Mesendoderm (in vitro differentiated cells): ENCODE measurements around the gene SMURF1.
A peak's percentile ranks its signal among the peaks of the same experiment; 100 is the strongest.

ENCODE experiments used
- DNase-seq: peaks from one replicate; pipeline ENCODE4 v3.0.0; 2013
- H2AK5ac ChIP-seq: 2 replicates; pipeline ENCODE4 v1.6.1; 2013; ENCODE audit warnings: low read length, inconsistent platforms
- H2BK120ac ChIP-seq: 2 replicates; pipeline ENCODE4 v1.6.1; 2013; ENCODE audit warnings: low read depth, mild to moderate bottlenecking, low read length, moderate library complexity, mixed read lengths
- H2BK15ac ChIP-seq: replicated peaks from 2 replicates; pipeline ENCODE4 v1.6.1; 2013; ENCODE audit warnings: low read depth, mild to moderate bottlenecking, moderate library complexity
- H2BK5ac ChIP-seq: 2 replicates; pipeline ENCODE4 v1.6.1; 2013; ENCODE audit warnings: low read length, inconsistent platforms
- H3K18ac ChIP-seq: 2 replicates; pipeline ENCODE4 v1.6.1; 2013; ENCODE audit warnings: mild to moderate bottlenecking, low read length, mixed read lengths
- H3K23ac ChIP-seq: one replicate; pipeline ENCODE4 v1.6.1; 2013; ENCODE audit warnings: low read length
- H3K27ac ChIP-seq: 2 replicates; pipeline ENCODE4 v1.5.1; 2013; ENCODE audit warnings: low read depth, mild to moderate bottlenecking, inconsistent platforms, low read length, moderate library complexity
- H3K27me3 ChIP-seq: 2 replicates; pipeline ENCODE4 v1.6.1; 2013; ENCODE audit warnings: low read length, control low read depth, mild to moderate bottlenecking, inconsistent platforms; ENCODE audit not compliant: insufficient read depth, poor library complexity
- H3K36me3 ChIP-seq: 2 replicates; pipeline ENCODE4 v1.6.1; 2013; ENCODE audit warnings: low read length, inconsistent platforms; ENCODE audit not compliant: control insufficient read depth, insufficient read depth
- H3K4ac ChIP-seq: one replicate; pipeline ENCODE4 v1.6.1; 2013; ENCODE audit warnings: low read depth, mild to moderate bottlenecking, low read length, moderate library complexity
- H3K4me1 ChIP-seq: 2 replicates; pipeline ENCODE4 v1.6.1; 2013; ENCODE audit warnings: low read depth, low read length, inconsistent platforms; ENCODE audit not compliant: control insufficient read depth
- H3K4me2 ChIP-seq: 2 replicates; pipeline ENCODE4 v1.6.1; 2013; ENCODE audit warnings: low read length
- H3K4me3 ChIP-seq: 2 replicates; pipeline ENCODE4 v1.5.1; 2013; ENCODE audit warnings: mild to moderate bottlenecking, low read length
- H3K56ac ChIP-seq: one replicate; pipeline ENCODE4 v1.6.1; 2013; ENCODE audit warnings: low read length
- H3K79me1 ChIP-seq: 2 replicates; pipeline ENCODE4 v1.6.1; 2013; ENCODE audit warnings: low read length, inconsistent platforms
- H3K79me2 ChIP-seq: 2 replicates; pipeline ENCODE4 v1.6.1; 2013; ENCODE audit warnings: mild to moderate bottlenecking, low read length; ENCODE audit not compliant: control insufficient read depth, insufficient read depth
- H3K9ac ChIP-seq: 2 replicates; pipeline ENCODE4 v1.6.1; 2013; ENCODE audit warnings: low read length, inconsistent platforms
- H4K5ac ChIP-seq: one replicate; pipeline ENCODE4 v1.6.1; 2013; ENCODE audit warnings: low read length
- H4K8ac ChIP-seq: one replicate; pipeline ENCODE4 v1.6.1; 2013; ENCODE audit warnings: low read depth, mild to moderate bottlenecking, control low read depth, low read length, moderate library complexity
- WGBS: extraction: QIAGEN DNeasy Blood & Tissue Kit; methylation state at CpG from one replicate; pipeline ENCODE4 v1.1.7; 2013; ENCODE audit warnings: low lambda C conversion rate, missing lambda C conversion rate; ENCODE audit not compliant: insufficient coverage; ENCODE audit errors: extremely low coverage; 5-methylcytosine and 5-hydroxymethylcytosine counted together

SMURF1 gene

DNA sequence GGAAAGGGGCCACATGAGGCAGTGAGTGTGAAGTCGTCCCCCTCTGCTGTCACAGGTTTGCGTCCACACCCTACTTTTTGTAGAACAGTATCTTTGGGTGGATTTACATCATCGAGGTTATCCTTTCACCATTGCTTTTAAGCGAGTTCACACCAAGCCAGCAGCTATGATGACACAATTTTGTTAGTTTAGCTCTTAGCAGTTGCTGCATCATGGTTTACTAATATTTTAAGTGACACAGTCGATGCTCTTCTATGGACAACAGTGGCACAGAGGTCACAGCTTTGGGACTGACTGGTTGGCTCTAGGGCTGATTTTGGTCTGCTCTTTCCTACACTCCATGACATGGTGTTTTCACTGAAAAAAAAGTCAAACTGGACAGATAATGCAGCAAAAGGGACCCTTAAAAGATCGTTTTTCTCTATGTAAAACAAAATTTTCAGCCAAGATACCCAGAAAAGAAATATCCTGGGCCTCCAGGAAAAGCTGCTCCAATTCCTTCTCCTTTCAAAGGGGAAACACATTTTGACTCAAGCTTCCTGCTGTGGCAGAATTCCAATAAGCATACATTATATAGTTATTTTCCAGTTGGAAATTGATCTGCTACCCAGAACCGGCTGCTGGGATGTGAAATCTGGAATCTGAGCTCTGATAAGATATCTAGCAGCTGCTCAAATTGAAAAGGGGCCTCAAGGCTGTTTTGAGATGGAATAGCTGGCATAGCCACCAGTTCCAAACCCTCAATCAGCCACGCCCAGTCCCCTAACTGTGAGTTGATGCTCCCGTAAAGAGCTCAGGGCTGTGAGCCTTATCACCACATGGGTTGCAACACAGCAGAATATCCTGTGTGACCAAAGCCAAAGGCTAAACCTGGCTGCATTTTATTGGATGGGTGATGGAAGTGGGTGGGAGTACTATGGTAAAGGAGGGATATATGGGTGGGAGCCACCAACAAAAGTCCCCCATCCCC is 114.2 kb downstream of the SMURF1 start:
- peaks cover 22% of the 10 kb centered on the region for H3K36me3 ChIP-seq
- no CpG with 5 or more reads among the region's 9 CpGs for WGBS

DNA sequence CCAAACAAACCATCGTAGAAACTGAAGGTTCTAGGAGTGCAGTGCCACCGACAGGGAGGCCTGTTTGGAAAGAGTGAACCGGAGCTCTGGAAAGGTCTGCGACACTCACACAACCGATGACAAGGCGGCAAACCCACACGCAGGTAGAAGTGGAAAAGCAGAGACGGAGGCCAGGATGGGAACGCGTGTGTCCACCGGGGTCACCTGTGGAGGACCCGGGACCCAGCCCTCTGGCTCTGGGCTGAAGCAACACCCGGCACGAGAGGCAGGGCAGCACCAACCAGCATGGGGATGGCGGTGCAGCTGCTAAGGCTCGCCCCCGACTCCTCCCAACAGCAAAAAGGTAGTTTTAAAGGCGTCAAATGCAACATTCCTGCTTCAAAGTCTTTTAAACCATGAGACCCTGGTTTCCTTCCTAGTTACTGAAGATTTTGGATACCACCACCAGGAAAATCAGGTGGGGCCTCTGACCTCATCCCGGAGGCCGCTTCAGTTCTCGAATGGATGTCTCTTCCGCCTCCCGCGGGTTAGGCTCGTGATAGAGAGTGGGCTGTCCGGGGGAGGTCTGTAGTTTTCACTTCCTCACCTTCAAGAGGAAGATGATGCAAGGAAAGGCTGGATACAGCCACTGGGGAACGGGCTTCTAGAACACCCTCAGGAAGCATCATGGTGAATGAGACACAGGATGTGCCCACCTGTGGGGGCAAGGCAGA is 115.5 kb downstream of the SMURF1 start:
- no peak overlapping the region for H3K18ac ChIP-seq
- DNase-seq = peak; percentile 20
- no peak overlapping the region for H3K4me2 ChIP-seq

More for the DNA sequence above, 114.2 kb downstream of the SMURF1 start:
- H4K5ac ChIP-seq = no peak overlapping the region
- H3K23ac ChIP-seq = no peak overlapping the region
- H3K56ac ChIP-seq = no peak overlapping the region
- H2AK5ac ChIP-seq = no peak overlapping the region
- no peak overlapping the region for H3K18ac ChIP-seq
- H2BK120ac ChIP-seq = no peak overlapping the region
- no peak overlapping the region for H3K4me2 ChIP-seq
- no peak overlapping the region for H3K27ac ChIP-seq
- no peak overlapping the region for H2BK15ac ChIP-seq
- H2BK5ac ChIP-seq = no peak overlapping the region
- no peaks in the 10 kb centered on the region for H3K79me2 ChIP-seq
- H3K4me1 ChIP-seq = no peaks in the 10 kb centered on the region
- no peaks in the 10 kb centered on the region for H3K79me1 ChIP-seq
- H4K8ac ChIP-seq = no peak overlapping the region
- H3K27me3 ChIP-seq = no peaks in the 10 kb centered on the region
- no peak overlapping the region for H3K4ac ChIP-seq
- no peak overlapping the region for H3K4me3 ChIP-seq
- no peak overlapping the region for H3K9ac ChIP-seq
- no peak for DNase-seq

DNA sequence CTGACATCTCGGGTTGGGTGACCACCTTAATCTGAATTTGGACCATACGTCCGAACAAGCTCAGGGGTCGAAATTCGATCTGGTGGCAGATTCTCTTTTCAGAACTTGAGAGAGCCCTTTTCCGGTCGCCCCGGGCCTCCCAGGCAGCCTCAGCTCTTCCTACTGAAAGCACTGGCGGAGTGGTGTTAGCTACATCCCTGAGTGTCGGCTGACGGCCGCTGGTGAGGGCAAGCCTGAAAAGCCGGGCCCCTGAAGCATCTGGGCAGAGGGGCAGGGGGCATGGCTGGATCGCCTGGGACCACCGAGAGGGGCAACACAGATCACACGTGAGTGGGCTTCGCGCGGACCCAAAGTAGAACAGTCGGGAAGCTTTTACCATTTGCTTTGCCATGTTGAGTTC is 116.1 kb downstream of the SMURF1 start:
- Histone ChIP-seq H3K36me3 (peaks cover 15% of the 10 kb centered on the region), H3K56ac (no peak overlapping the region)
- WGBS = no CpG with 5 or more reads among the region's 20 CpGs

More for the DNA sequence above, 115.5 kb downstream of the SMURF1 start:
- H2BK5ac ChIP-seq = no peak overlapping the region
- no peak overlapping the region for H3K9ac ChIP-seq
- H3K4me1 ChIP-seq = no peaks in the 10 kb centered on the region
- H3K4ac ChIP-seq = no peak overlapping the region
- H3K27ac ChIP-seq = no peak overlapping the region
- H2BK15ac ChIP-seq = no peak overlapping the region
- H3K79me2 ChIP-seq = no peaks in the 10 kb centered on the region
- no peak overlapping the region for H2BK120ac ChIP-seq
- no peak overlapping the region for H2AK5ac ChIP-seq
- no peaks in the 10 kb centered on the region for H3K79me1 ChIP-seq
- peaks cover 15% of the 10 kb centered on the region for H3K36me3 ChIP-seq
- no peak overlapping the region for H4K5ac ChIP-seq
- no peaks in the 10 kb centered on the region for H3K27me3 ChIP-seq
- H4K8ac ChIP-seq = no peak overlapping the region
- H3K56ac ChIP-seq = no peak overlapping the region
- WGBS = no CpG with 5 or more reads among the region's 27 CpGs
- no peak overlapping the region for H3K23ac ChIP-seq
- no peak overlapping the region for H3K4me3 ChIP-seq

DNA sequence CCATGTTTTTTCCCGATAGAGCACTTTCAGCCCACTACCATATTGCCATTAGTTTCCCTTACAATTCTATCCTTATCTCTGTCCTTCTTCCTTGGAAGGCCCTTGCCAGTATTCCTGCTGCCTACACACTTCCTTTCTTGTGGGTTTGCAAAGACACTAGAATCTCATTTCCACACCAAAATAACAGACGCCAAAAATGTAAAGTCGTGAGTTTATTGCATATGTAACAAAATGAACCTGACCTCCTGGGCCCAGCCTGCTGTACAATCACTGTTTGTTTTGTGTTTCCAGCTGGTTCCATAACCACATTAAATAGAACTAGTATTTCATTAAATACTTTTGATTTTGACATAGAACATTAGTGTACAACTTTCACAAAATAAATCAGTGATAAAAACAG is 116.7 kb downstream of the SMURF1 start:
- no peak overlapping the region for H3K4me2 ChIP-seq
- H3K4ac ChIP-seq = no peak overlapping the region
- no peak overlapping the region for H2AK5ac ChIP-seq
- no peak for DNase-seq
- no peak overlapping the region for H3K23ac ChIP-seq
- no peaks in the 10 kb centered on the region for H3K79me1 ChIP-seq
- no peaks in the 10 kb centered on the region for H3K27me3 ChIP-seq
- no peak overlapping the region for H2BK15ac ChIP-seq
- H3K4me3 ChIP-seq = no peak overlapping the region
- no peak overlapping the region for H3K9ac ChIP-seq
- H3K36me3 ChIP-seq = peaks cover 15% of the 10 kb centered on the region
- H3K56ac ChIP-seq = no peak overlapping the region
- no peak overlapping the region for H4K8ac ChIP-seq
- H3K18ac ChIP-seq = no peak overlapping the region
- no peak overlapping the region for H3K27ac ChIP-seq
- no peaks in the 10 kb centered on the region for H3K4me1 ChIP-seq
- H4K5ac ChIP-seq = no peak overlapping the region
- no peak overlapping the region for H2BK120ac ChIP-seq
- no CpG with 5 or more reads among the region's 3 CpGs for WGBS
- no peak overlapping the region for H2BK5ac ChIP-seq
- H3K79me2 ChIP-seq = no peaks in the 10 kb centered on the region

More for the DNA sequence above, 116.1 kb downstream of the SMURF1 start:
- no peak overlapping the region for H2AK5ac ChIP-seq
- no peak overlapping the region for H2BK15ac ChIP-seq
- no peak overlapping the region for H4K5ac ChIP-seq
- no peak overlapping the region for H3K9ac ChIP-seq
- no peak overlapping the region for H3K18ac ChIP-seq
- no peak overlapping the region for H3K4me3 ChIP-seq
- H3K27me3 ChIP-seq = no peaks in the 10 kb centered on the region
- H3K27ac ChIP-seq = no peak overlapping the region
- H3K23ac ChIP-seq = no peak overlapping the region
- H3K4me1 ChIP-seq = no peaks in the 10 kb centered on the region
- no peak overlapping the region for H3K4ac ChIP-seq
- no peak for DNase-seq
- no peaks in the 10 kb centered on the region for H3K79me1 ChIP-seq
- H2BK5ac ChIP-seq = no peak overlapping the region
- no peak overlapping the region for H2BK120ac ChIP-seq
- no peaks in the 10 kb centered on the region for H3K79me2 ChIP-seq
- no peak overlapping the region for H4K8ac ChIP-seq
- H3K4me2 ChIP-seq = no peak overlapping the region

- Histone ChIP-seq H3K4me2 (no peak overlapping the region), H3K9ac (no peak overlapping the region), H3K23ac (no peak overlapping the region), H3K79me2 (no peaks in the 10 kb centered on the region), H2BK120ac (no peak overlapping the region), H3K4me1 (no peaks in the 10 kb centered on the region), H3K27me3 (no peaks in the 10 kb centered on the region), H2AK5ac (no peak overlapping the region), H3K36me3 (peaks cover 6% of the 10 kb centered on the region), H3K4ac (no peak overlapping the region), H2BK5ac (no peak overlapping the region), H3K18ac (no peak overlapping the region), H4K8ac (no peak overlapping the region), H3K4me3 (no peak overlapping the region), H3K79me1 (no peaks in the 10 kb centered on the region), H3K27ac (no peak overlapping the region), H4K5ac (no peak overlapping the region), H2BK15ac (no peak overlapping the region), H3K56ac (no peak overlapping the region)
- no peak for DNase-seq
These were observed 119.8 kb downstream of the SMURF1 start for GRCh38 chr7:99024066-99024465.
